HTR-8/SVneo (cell line): ENCODE data around the gene TMEM14A.
A peak's percentile ranks its signal among the peaks of the same experiment; 100 is the strongest.

ENCODE experiments used
- DNase-seq: peaks from one replicate; pipeline ENCODE4 v3.0.0; 2011; ENCODE audit warnings: low spot score, mixed read lengths; ENCODE audit not compliant: insufficient read length
- FAIRE-seq: peaks from 2 replicates; lab custom pipeline; 2011; peaks lifted over from hg19 to GRCh38; lab: Jason Lieb, UNC

The TMEM14A gene

GRCh38 chr6:52670502-52671409 lies at the start of gene TMEM14A:
Gene TMEM14A (plus strand): TSS chr6:52671113. CDS start chr6:52677103, 5,990 bp downstream.
- FAIRE-seq = peak; percentile 97
- DNase-seq = peak; percentile 98

- FAIRE-seq (no peak), DNase-seq (no peak)
These were observed 49.3 kb upstream of the TMEM14A start for GRCh38 chr6:52621631-52622030.

- FAIRE-seq (no peak), DNase-seq (no peak)
These were observed 48.1 kb upstream of the TMEM14A start for GRCh38 chr6:52622810-52623209.

GRCh38 chr6:52632011-52632410 lies 38.9 kb upstream of the TMEM14A start:
- no peak for DNase-seq
- FAIRE-seq = no peak

- FAIRE-seq (no peak), DNase-seq (no peak)
These were observed 36.7 kb upstream of the TMEM14A start for GRCh38 chr6:52634211-52634610.

GRCh38 chr6:52635049-52635577 lies 35.8 kb upstream of the TMEM14A start:
- FAIRE-seq = no peak
- DNase-seq = no peak

- FAIRE-seq = no peak
- DNase-seq = no peak
These were observed 34.1 kb upstream of the TMEM14A start for GRCh38 chr6:52636830-52637229.

GRCh38 chr6:52639493-52639892 lies 31.4 kb upstream of the TMEM14A start:
- FAIRE-seq (no peak), DNase-seq (no peak)

GRCh38 chr6:52640170-52640569 lies 30.7 kb upstream of the TMEM14A start:
- no peak for FAIRE-seq
- DNase-seq = no peak

GRCh38 chr6:52640916-52641315 lies 30.0 kb upstream of the TMEM14A start:
- no peak for FAIRE-seq

GRCh38 chr6:52641388-52641787 lies 29.5 kb upstream of the TMEM14A start:
- DNase-seq (no peak), FAIRE-seq (no peak)

More at GRCh38 chr6:52640916-52641315, 30.0 kb upstream of the TMEM14A start:
- DNase-seq = no peak

GRCh38 chr6:52641826-52642225 lies 29.1 kb upstream of the TMEM14A start:
- FAIRE-seq = no peak
- no peak for DNase-seq

GRCh38 chr6:52642368-52642767 lies 28.5 kb upstream of the TMEM14A start:
- DNase-seq = no peak
- no peak for FAIRE-seq

- FAIRE-seq (peak; percentile 40), DNase-seq (no peak)
These were observed 27.8 kb upstream of the TMEM14A start for GRCh38 chr6:52643158-52643557.

GRCh38 chr6:52644253-52644652 lies 26.7 kb upstream of the TMEM14A start:
- FAIRE-seq = no peak
- DNase-seq = no peak

GRCh38 chr6:52645976-52646375 lies 24.9 kb upstream of the TMEM14A start:
- no peak for FAIRE-seq
- DNase-seq = no peak

- no peak for DNase-seq
- no peak for FAIRE-seq
These were observed 23.7 kb upstream of the TMEM14A start for GRCh38 chr6:52647199-52647598.

- FAIRE-seq = no peak
- DNase-seq = no peak
These were observed 21.3 kb upstream of the TMEM14A start for GRCh38 chr6:52649536-52650160.

GRCh38 chr6:52650941-52651340 lies 20.0 kb upstream of the TMEM14A start:
- no peak for FAIRE-seq
- no peak for DNase-seq

GRCh38 chr6:52653151-52653550 lies 17.8 kb upstream of the TMEM14A start:
- DNase-seq (no peak), FAIRE-seq (no peak)

GRCh38 chr6:52654007-52654406 lies 16.9 kb upstream of the TMEM14A start:
- FAIRE-seq = no peak
- DNase-seq = no peak
